Fibroblast of lung (primary cell): Measurements from ENCODE around the gene RTN3. TPM values are rescaled to one million over a fixed set of nuclear protein-coding genes. Genes with fewer than 3 reads are reported as not detected.
A peak's percentile ranks its signal among the peaks of the same experiment; 100 is the strongest.

Experiments used
- DNase-seq, 2 donors: peaks; one replicate each; pipeline versions ENCODE4 v3.0.0 to v3.0.0-alpha.2; 2010; ENCODE audit warnings: low read depth in 2 of 2
- H2AFZ ChIP-seq: 2 replicates; pipeline ENCODE4 v1.5.1; 2012; ENCODE audit warnings: low read length, control low read depth, inconsistent platforms
- H3K27ac ChIP-seq: 2 replicates; pipeline ENCODE4 v1.5.1; 2011; ENCODE audit warnings: low read length, control low read depth; ENCODE audit not compliant: insufficient read depth
- H3K27me3 ChIP-seq: 2 replicates; pipeline ENCODE4 v1.5.1; 2011; ENCODE audit warnings: mild to moderate bottlenecking, low read length; ENCODE audit not compliant: control insufficient read depth, insufficient read depth
- H3K36me3 ChIP-seq: 2 replicates; pipeline ENCODE4 v1.5.1; 2011; ENCODE audit warnings: low read length; ENCODE audit not compliant: control insufficient read depth, insufficient read depth
- H3K4me1 ChIP-seq: 2 replicates; pipeline ENCODE4 v1.5.1; 2011; ENCODE audit warnings: low read length; ENCODE audit not compliant: control insufficient read depth, insufficient read depth; ENCODE audit errors: extremely low read depth
- H3K4me2 ChIP-seq: 2 replicates; pipeline ENCODE4 v1.5.1; 2011; ENCODE audit warnings: low read length, control low read depth; ENCODE audit not compliant: insufficient read depth; ENCODE audit errors: extremely low read depth
- H3K4me3 ChIP-seq, 4 experiments: fragments of 200-600 bp in 1 of 4; sonication (generic) in 1 of 4; replicated peaks in 1 of 4; 2 replicates each; pipeline ENCODE4 v1.5.1; 2011 to 2016; ENCODE audit warnings: low read length in 4 of 4, low read depth in 3 of 4, mild to moderate bottlenecking in 3 of 4, control low read depth in 2 of 4, inconsistent platforms in 1 of 4, mixed read lengths in 1 of 4; ENCODE audit not compliant: insufficient read depth in 1 of 4; ENCODE audit errors: control extremely low read depth in 1 of 4
- H3K79me2 ChIP-seq: 2 replicates; pipeline ENCODE4 v1.5.1; 2012; ENCODE audit warnings: mild to moderate bottlenecking, low read length, inconsistent platforms; ENCODE audit not compliant: control insufficient read depth, insufficient read depth
- H3K9ac ChIP-seq: 2 replicates; pipeline ENCODE4 v1.5.1; 2011; ENCODE audit warnings: mild to moderate bottlenecking, low read length, control low read depth; ENCODE audit not compliant: insufficient read depth
- H3K9me3 ChIP-seq: 2 replicates; pipeline ENCODE4 v1.5.1; 2012; ENCODE audit warnings: low read depth, low read length; ENCODE audit not compliant: control insufficient read depth, insufficient read depth
- H4K20me1 ChIP-seq: 2 replicates; pipeline ENCODE4 v1.5.1; 2011; ENCODE audit warnings: low read length; ENCODE audit not compliant: control insufficient read depth, insufficient read depth; ENCODE audit errors: extremely low read depth
- EZH2 ChIP-seq: IDR thresholded peaks from 2 replicates; pipeline ENCODE4 v1.5.1; 2012; ENCODE audit warnings: low read length, control low read depth, mild to moderate bottlenecking; ENCODE audit errors: missing control alignments
- polyA plus RNA-seq, 2 donors: library from polyadenylated mRNA; depleted of rRNA in 1 of 2; stranded (reverse) in 1 of 2; unstranded in 1 of 2; fragments of >200 nt; gene quantifications; 2 replicates each; pipeline ENCODE4 v1.2.1, GENCODE V29; 2011 to 2012; ENCODE audit warnings: missing spikeins in 1 of 2
- total RNA-seq: library from RNA; depleted of rRNA; stranded (reverse); fragments of >200 nt; gene quantifications from 2 replicates; pipeline ENCODE4 v1.2.1, GENCODE V29; 2014
- TF ChIP-seq, protein P1 (sequence below), 2 donors: IDR thresholded peaks in 1 of 2; conservative IDR thresholded peaks in 1 of 2; 1 replicate in 1 of 2; 2 replicates in 1 of 2; pipeline ENCODE4 v1.5.1; 2011 to 2012; ENCODE audit warnings: low read length in 2 of 2, control low read depth in 1 of 2, inconsistent platforms in 1 of 2, low read depth in 1 of 2, mild to moderate bottlenecking in 1 of 2

RTN3 gene
- total and polyA plus RNA-seq, 2 donors (not counting 1 experiment from before 2014, with no cell fraction given) = 93.3 to 167 TPM

DNA sequence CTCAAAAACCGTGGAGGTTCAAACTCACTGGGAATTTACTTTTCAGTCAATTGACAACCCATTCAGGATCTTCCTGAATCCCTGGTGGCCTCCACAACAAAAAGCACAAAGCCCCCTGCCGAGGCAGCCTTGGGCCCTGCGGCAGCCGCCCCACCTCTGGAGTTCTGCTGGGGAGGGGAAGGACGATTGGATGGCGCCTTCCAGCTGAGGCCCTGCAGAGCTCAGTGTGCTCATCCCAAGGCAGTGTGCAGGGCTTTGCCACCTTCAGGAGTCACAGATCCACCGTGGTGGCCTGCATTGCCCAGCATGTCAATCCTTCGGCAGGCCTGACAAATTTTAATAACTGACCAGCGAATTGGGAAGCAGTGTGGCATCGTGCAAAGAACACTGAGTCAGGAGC, 79.9 kb downstream of the RTN3 start:
- no peak for DNase-seq
- Histone ChIP-seq H3K27me3 (no peaks in the 10 kb centered on the region), H3K27ac (no peak overlapping the region), H2AFZ (no peak overlapping the region), H3K4me1 (peaks cover 9% of the 10 kb centered on the region), H3K9ac (no peak overlapping the region), H3K79me2 (peaks cover 4% of the 10 kb centered on the region), H3K9me3 (no peaks in the 10 kb centered on the region), H3K36me3 (peaks cover 12% of the 10 kb centered on the region), H4K20me1 (no peaks in the 10 kb centered on the region), H3K4me3 (no peak overlapping the region), H3K4me2 (no peak overlapping the region)
- TF ChIP-seq, protein P1, sequence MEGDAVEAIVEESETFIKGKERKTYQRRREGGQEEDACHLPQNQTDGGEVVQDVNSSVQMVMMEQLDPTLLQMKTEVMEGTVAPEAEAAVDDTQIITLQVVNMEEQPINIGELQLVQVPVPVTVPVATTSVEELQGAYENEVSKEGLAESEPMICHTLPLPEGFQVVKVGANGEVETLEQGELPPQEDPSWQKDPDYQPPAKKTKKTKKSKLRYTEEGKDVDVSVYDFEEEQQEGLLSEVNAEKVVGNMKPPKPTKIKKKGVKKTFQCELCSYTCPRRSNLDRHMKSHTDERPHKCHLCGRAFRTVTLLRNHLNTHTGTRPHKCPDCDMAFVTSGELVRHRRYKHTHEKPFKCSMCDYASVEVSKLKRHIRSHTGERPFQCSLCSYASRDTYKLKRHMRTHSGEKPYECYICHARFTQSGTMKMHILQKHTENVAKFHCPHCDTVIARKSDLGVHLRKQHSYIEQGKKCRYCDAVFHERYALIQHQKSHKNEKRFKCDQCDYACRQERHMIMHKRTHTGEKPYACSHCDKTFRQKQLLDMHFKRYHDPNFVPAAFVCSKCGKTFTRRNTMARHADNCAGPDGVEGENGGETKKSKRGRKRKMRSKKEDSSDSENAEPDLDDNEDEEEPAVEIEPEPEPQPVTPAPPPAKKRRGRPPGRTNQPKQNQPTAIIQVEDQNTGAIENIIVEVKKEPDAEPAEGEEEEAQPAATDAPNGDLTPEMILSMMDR (conservative IDR thresholded peaks at IDR 0.05 in 1 of 2, IDR thresholded peaks at IDR 0.05 in 1 of 2; ENCODE audit: low read depth in 1 of 2, low read length in 2 of 2) = no peak
- no peak for TF ChIP-seq EZH2

DNA sequence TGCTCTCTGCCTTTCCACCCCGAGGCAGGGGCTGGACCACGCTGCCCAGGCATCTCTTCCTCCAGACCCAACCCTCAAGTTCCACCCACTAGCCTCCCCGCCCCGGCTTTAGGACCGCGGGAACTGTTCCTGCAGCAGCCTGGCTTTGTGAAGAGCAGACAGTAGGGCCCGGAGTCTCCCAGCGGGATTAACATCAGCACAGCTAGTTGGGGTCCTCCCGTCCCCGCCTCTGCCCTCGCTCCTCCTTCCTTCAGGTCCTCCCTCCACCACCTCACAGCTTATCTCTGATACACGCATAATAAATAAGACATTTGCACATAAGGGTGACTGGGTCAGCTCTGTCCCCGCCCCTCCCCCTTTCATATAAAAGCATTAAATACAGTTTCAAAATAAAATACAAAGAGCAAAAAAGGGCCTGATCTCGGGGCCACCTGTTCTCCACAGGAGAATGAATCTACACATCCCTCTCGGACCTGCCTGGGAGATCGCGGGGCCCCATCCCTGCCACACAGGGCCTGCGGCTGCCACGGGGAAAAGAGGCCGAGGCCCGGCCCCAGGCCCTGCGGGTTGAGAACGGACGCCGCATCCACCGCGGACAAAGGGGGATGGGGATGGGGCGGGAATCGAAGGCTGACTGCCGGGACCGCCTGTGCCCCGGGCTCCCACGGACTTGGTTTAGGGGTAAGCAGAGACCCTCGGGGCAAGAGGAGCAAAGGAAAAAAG, 80.8 kb downstream of the RTN3 start:
- no peaks in the 10 kb centered on the region for H3K27me3 ChIP-seq
- peak overlapping the region; percentile 42 for H3K4me2 ChIP-seq
- peaks cover 13% of the 10 kb centered on the region for H3K79me2 ChIP-seq
- H3K9ac ChIP-seq = peak overlapping the region; percentile 39
- TF ChIP-seq EZH2 = no peak
- TF ChIP-seq, protein P1 (conservative IDR thresholded peaks at IDR 0.05 in 1 of 2, IDR thresholded peaks at IDR 0.05 in 1 of 2; ENCODE audit: low read depth in 1 of 2, low read length in 2 of 2) = no peak
- H3K4me3 ChIP-seq = peak overlapping the region; percentile 6 to 41 (median 14)
- H2AFZ ChIP-seq = no peak overlapping the region
- DNase-seq = peak in 1 of 2 donors; percentile 13
- peaks cover 12% of the 10 kb centered on the region for H3K36me3 ChIP-seq
- H3K4me1 ChIP-seq = peaks cover 14% of the 10 kb centered on the region
- no peaks in the 10 kb centered on the region for H3K9me3 ChIP-seq
- H3K27ac ChIP-seq = no peak overlapping the region
- H4K20me1 ChIP-seq = no peaks in the 10 kb centered on the region

DNA sequence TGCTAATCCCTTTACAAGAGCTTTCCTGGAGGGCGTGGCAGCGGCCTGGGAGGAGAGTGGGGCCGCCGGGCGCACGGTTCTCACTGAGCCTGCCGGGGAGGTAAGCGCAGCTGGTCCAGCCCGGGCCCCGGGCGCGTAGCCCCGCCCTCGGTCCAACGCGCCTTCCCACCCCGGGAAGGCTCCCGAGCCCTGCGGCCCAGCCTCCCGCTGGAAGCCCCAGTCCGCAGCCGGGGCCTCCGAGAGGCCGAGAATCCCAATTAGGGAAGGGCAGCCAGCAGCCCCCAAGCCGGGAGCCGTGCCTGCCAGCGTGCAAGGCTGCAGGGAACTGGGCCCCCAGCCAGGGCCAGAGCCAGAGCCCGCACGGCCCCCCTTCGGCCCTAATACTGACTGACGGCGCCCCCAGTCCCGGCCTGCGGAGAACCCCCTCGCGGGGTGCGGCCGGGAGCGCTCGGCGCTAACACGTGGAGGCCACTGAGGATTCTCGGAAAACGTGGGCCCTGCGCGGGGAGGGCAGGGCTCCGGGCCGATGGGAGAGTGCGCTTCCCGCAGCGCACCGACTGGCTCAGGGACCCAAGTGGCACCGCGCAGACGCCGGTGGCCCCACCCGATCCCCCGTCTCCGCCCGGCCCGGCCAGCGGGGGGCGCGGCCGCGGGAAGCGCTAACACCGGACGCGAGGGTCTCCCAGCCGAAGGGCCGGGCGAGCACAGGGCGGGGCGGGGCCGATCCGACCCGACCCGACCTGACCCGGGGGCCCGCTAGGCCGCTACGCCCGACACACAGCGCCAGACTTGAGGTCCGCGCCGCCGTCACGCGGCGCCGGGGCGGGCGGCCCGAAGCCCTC, 81.6 kb downstream of the RTN3 start:
- H4K20me1 ChIP-seq = no peaks in the 10 kb centered on the region
- peak overlapping the region; percentile 13 for H3K9ac ChIP-seq
- peak overlapping the region; percentile 6 to 41 (median 14) for H3K4me3 ChIP-seq
- H2AFZ ChIP-seq = no peak overlapping the region
- peaks cover 13% of the 10 kb centered on the region for H3K79me2 ChIP-seq
- DNase-seq = peak; percentile 54 to 73
- H3K36me3 ChIP-seq = peaks cover 12% of the 10 kb centered on the region
- no peak for TF ChIP-seq EZH2
- H3K4me2 ChIP-seq = peak overlapping the region; percentile 42
- H3K27me3 ChIP-seq = no peaks in the 10 kb centered on the region
- peaks cover 14% of the 10 kb centered on the region for H3K4me1 ChIP-seq
- H3K9me3 ChIP-seq = no peaks in the 10 kb centered on the region
- no peak overlapping the region for H3K27ac ChIP-seq
